Measurements from ENCODE around the gene CINP. TPM values are rescaled to one million over a fixed set of nuclear protein-coding genes. Genes with fewer than 3 reads are reported as not detected.

Gene CINP
- 70.8 and 73.9 TPM in 2 replicates for total RNA-seq (2014; rRNA removed; shearing (Covaris generic))

DNA sequence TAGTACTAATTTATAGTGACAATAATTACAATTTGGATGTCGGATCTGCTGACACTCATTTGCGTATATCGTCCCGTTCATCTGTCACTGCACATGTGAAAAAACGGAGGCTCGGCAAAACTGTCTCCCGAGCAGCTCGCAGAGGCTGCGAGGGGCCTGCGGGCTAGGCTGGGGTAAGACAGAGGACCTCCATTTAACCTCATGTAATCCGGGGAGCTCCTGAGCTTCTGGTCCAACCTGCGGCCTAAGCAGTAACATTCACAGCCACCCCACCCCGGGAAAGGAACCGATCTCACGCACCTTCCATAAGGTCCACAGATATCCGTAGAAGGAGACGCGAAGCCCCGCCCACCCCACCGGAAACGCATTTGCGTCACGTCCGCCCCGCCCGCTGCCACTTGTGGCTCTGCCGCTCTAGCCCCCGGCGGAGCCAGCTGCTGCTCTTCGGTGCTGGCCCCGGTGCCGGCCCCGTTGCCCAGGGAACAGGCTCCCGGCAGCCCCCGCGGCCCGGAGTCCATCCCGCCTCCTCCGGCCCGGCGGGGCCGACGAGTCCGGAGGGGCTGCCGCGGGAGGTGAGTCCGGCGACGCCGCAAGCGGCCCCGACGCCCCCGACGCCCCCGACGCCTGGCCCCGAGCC, at the start of gene CINP, which contains the start of gene TECPR2:
CINP (minus strand) TSS at position 346 of the 637 bp plus-strand sequence; CDS start at position 307, 39 bp downstream.
TECPR2 (plus strand) TSS at position 397 of the 637 bp plus-strand sequence. CDS start 13,781 bp downstream, outside the sequence.
- DNase-seq (ENCODE audit: low spot score) = peak; percentile 96
- in situ Hi-C loops (cut with HindIII; ENCODE audit: low sequenced_read_pairs) = no loop called here

DNA sequence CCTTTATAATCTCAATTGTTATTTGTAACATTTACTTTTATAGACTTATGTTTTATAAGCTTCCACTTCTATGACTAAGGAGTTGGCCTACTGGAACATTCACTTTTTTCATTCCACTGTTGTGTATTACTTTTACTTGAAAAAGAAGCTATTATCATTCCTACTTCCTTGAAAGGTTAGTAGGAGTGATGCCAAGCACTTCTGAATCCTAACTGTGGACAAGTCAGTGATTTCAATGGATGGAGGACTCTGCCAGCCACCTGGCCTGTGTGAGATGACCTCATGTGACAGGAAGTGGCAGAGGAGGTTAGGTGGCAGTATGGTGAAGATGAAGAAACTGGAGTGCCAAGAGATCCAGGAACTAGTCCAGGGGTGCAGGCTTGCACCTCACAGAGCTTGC, 46.0 kb upstream of the CINP start:
- in situ Hi-C loops (cut with HindIII; ENCODE audit: low sequenced_read_pairs) = no loop called here
- peak; percentile 64 for DNase-seq (ENCODE audit: low spot score)

DNA sequence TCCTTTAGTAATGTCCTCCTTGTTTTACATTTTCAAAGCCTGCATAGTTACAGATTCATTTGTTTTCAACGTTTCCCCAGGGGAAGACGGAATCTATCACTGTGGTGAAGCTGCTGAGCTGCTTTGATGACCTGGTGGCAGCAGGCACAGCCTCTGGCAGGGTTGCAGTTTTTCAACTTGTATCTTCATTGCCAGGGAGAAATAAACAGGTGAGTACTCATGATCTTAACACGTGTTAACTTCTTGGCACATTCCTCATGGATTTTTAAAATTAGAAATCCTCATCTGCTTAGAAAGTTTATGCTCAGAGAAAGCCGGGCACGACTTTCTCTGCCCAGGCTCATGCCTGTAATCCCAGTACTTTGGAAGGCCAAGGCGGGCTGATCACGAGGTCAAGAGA, 44.6 kb upstream of the CINP start:
- peak; percentile 19 for DNase-seq (ENCODE audit: low spot score)
- in situ Hi-C loops (cut with HindIII; ENCODE audit: low sequenced_read_pairs) = no loop called here

DNA sequence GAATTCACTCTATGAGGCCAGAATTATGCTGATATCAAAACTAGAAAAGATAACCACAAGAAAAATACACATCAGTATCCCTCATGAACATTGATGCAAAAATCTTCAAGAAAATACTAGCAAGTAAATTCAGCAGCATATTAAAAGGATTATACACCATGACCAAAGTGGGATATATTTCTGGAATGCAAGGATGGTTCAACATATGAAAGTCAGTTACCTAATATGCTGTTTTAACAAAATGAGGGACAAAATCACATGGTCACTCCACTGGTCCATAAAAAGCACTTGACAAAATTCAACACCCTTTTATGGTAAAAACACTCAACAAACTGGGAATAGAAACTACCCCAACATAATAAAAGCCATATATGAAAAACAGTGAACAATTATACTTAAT, 40.3 kb upstream of the CINP start:
- no peak for DNase-seq (ENCODE audit: low spot score)
- in situ Hi-C loops (cut with HindIII; ENCODE audit: low sequenced_read_pairs) = no loop called here

DNA sequence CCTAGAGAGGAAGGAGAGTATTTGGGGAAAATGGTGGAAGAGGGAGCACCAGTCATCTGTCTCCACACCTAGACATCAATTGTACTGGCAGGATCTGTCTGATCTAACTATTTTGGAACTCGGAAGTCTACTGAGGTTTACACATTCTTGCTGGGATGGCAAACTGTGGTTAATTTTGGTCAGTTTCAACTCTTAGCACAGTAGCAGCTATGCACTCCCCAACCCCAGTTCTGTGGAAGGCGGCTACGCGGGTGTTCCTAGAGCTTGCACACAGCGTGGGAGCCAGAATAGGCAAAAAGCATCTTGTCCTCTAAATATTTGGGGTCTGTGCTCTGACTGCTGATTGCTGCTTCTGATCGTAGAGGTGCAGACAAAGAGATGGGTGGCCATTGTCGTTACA, 33.8 kb upstream of the CINP start:
- no peak for DNase-seq (ENCODE audit: low spot score)
- in situ Hi-C loops (cut with HindIII; ENCODE audit: low sequenced_read_pairs) = no loop called here

DNA sequence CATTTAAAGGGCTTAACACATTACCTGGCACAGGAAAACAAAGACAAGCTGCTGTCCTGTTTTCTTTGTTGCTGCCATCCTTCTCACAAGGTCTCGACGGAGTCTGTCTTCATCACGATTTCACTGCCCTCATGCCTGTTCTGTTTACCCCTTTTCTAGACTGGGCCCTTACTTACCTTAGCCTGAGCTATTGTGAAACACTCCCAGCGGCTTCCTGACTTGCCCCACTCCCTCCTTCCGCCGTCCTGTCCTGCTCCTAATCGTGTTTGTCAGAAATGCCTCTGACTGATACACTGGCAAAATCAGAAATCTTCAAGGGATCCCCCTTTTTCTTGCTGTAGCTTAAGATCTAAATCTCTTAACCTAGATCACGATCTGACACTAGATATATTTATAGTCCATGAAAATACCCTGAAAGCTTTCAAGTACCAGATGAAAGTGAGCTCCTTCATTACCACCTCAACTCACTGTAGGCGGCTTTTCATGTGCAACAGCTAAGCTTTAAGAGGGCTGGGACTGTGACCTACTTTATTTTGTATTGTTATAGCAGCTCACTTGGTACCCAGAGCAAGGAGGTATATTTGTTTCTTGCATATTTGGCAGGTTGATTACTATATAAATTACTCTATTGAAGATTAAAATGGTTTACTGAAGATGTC, 32.2 kb upstream of the CINP start:
- in situ Hi-C loops (cut with HindIII; ENCODE audit: low sequenced_read_pairs) = no loop called here
- peak; percentile 38 for DNase-seq (ENCODE audit: low spot score)

DNA sequence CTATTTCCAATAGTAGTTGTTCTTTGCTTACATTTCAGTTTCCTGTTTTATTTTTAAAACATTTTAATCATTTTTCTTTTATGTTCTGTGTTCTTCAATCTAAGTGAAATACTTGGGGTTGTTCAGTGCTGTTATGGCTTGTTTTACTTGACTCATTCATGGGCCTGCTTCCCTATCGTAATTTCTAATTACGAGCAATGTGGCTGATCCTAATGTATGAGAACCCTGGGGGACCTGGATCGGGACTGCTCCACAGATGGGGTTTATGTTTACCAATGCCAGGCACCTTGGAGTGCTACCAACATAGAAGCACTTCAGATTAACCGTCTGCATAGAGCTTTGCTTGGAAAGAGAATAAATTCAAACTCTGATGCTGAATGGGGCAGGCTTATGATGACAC, 29.8 kb upstream of the CINP start:
- DNase-seq (ENCODE audit: low spot score) = peak; percentile 96
- in situ Hi-C loops (cut with HindIII; ENCODE audit: low sequenced_read_pairs) = no loop called here

DNA sequence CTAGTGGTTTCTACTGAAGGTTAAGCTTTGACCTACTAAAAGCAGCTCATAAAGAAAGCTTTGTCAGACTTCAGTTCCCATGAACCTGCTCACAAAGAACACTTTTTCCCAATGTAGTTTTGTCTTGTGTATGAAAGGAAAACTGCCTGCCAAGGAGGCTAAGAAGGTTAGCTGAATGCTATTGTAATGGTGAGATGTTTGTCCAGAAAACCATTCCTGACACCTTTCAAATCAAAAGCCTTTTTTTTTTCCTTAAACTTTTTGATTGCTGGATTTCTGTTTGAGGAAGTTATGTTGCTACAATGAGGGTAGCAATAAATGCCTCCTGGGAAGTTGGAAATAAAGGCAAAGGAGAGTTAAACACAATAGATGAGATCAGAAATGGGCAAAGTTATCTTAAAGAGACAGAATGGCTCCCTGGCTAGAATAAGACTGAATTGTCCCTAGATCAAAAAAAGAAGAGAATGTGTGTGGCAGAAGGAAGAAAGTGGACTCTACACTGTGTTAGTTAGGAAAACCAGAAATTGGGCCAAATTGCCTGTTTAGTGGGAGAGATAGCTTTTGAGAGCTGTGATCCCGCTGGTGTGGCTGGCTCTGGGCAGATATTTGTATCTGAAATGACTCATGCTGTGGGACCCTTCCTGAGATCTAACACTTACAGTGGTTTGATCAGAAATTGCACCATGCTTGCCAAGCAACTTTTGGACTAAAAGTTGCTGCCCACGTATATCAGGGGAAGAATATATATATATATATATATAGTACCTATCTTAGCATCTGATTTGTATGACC, 27.6 kb upstream of the CINP start:
- DNase-seq (ENCODE audit: low spot score) = no peak
- in situ Hi-C loops (cut with HindIII; ENCODE audit: low sequenced_read_pairs) = no loop called here

DNA sequence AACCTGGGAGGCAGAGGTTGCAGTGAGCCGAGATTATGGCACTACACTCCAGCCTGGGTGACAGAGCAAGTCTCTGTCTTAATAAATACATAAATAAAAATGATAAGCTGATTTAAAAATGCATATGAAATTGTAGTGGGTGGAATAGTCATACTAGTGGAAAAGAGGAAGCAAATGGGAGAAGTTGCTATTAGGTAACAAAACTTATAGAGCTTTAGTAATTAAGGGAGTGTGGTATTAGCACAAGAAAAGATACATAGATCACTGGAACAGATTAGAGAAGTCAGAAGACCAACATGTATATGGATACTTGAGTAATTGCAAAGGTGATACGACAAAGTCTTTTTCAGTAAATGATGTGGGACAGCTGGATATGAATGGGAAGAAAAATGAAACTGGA, 26.6 kb upstream of the CINP start:
- in situ Hi-C loops (cut with HindIII; ENCODE audit: low sequenced_read_pairs) = no loop called here

DNA sequence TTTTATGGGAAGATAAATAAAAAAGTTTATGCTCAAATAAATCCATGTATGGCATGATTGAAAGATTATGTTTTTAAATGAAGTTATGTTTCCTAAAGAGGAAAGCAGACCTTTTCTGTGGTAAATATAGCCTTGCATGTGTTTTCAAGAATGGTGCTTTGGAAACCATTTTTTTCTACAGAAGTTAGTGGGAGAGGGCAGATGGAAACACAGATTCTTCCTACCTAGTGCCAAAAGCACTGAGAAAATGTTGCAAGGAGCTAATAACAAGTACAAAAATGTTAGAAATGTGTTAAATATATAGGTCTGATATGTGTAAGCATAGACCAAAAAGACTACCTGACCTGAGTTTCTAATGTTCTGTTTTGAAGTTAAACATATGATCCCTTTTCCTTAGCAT, 24.4 kb upstream of the CINP start:
- in situ Hi-C loops (cut with HindIII; ENCODE audit: low sequenced_read_pairs) = no loop called here

More for the DNA sequence above, 26.6 kb upstream of the CINP start:
- DNase-seq (ENCODE audit: low spot score) = no peak

DNA sequence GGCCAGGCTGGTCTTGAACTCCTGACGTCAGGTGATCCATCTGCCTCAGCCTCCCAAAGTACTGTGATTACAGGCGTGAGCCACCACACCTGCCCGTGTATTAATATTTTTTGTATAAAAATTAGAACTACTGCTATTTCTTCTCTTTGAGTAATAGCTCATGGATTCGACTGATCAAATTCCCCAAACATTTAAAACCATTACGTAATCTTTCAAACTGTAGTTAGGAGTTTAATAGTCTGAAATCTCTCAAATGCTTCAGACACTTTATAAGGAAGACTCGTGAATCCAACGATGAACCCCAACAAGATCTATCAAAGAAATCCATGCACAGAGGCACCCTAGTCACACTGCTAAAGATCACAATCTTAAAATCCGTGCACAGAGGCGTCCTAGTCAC, 16.1 kb upstream of the CINP start:
- no peak for DNase-seq (ENCODE audit: low spot score)
- in situ Hi-C loops (cut with HindIII; ENCODE audit: low sequenced_read_pairs) = no loop called here

More for the DNA sequence above, 24.4 kb upstream of the CINP start:
- DNase-seq (ENCODE audit: low spot score) = no peak

DNA sequence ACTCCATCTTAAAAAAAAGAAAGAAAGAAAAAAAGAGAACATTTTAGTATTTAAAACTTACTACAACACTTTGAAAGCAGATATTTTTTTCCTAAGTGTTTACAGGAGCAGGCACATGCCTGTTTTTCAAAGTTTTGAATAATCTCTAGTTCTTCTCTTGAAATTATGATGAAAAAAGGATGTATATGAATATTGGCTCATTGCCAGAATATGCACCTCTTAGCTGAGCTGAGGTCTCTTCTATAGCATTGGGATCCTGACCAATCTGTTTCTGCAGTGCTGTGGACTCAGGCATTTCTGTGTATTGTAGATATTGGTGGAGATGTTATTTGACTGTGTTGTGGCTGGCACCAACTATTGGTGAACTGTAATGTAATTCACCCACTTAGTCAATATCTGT, 15.0 kb upstream of the CINP start:
- in situ Hi-C loops (cut with HindIII; ENCODE audit: low sequenced_read_pairs) = no loop called here
- no peak for DNase-seq (ENCODE audit: low spot score)

DNA sequence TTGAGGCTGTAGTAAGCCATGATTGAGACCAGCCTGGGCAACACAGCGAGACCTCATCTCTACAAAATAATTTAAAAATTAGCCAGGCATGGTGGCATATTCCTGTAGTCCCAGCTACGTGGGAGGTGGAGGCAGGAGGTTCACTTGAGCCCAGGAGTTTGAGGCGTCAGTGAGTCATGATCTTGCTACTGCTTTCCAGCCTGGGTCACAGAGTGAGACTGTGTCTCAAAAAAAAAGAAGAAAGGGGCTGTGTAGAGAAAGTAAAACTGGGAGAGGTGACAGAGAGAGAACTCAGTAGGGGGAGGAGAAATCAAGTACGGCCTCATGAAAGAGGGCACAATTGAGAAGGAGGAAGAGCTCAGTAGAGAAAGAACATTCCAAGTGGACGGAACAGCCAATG, 12.4 kb upstream of the CINP start:
- in situ Hi-C loops (cut with HindIII; ENCODE audit: low sequenced_read_pairs) = no loop called here
- no peak for DNase-seq (ENCODE audit: low spot score)

DNA sequence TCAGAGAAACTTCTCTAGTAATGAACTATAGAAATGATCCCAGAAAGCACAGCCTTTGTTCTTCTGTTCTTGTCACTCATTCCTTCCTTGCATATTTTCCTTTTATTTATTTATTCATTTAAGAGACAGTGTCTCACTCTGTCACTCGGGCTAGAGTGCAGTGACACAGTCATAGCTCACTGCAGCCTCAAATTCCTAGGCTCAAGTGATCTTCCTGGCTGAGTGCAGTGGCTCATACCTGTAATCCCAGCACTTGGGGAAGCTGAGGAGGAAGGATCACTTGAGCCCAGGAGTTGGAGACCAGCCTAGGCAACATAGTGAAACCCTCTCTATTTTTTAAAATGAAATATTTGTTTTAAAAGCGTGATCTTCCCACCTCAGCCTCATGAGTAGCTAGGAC, 11.6 kb upstream of the CINP start:
- in situ Hi-C loops (cut with HindIII; ENCODE audit: low sequenced_read_pairs) = no loop called here
- DNase-seq (ENCODE audit: low spot score) = no peak

DNA sequence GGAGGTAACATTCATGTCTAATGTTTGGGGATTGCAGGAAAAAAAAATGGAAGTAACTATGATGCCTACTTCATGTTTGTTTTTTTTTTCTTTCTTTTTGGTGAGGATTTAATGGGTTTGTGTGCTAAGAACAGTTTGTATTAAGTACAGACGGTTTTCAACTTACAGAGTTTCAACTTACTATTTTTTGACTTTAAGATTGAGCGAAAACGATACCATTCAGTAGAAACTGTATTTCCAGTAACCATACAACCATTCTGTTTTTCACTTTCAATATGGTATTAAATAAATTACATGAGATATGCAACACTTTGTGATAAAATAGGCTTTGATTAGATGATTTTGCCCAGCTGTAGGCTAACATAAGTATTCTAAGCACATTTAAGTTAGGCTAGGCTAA, 10.4 kb upstream of the CINP start:
- DNase-seq (ENCODE audit: low spot score) = no peak
- in situ Hi-C loops (cut with HindIII; ENCODE audit: low sequenced_read_pairs) = no loop called here

DNA sequence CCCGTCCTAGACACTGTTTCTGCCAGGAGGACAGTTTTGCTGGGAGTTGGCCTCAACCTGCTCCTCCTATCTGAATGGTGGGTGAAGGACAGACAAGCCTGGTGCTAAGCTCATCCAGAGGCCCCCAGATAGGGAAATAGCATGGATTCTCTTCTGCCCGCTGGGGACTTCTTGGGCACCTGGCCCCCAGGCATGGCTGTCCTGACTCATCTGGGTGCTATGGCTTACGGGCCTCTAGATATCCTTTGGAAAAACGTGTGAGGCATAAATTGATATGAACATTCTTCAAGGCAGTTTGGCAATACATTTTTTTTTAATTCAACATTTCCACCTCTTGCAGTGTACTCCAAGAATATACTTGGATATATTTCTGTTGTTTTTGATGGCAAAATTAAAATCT, 8.7 kb upstream of the CINP start:
- in situ Hi-C loops (cut with HindIII; ENCODE audit: low sequenced_read_pairs) = no loop called here
- DNase-seq (ENCODE audit: low spot score) = no peak

DNA sequence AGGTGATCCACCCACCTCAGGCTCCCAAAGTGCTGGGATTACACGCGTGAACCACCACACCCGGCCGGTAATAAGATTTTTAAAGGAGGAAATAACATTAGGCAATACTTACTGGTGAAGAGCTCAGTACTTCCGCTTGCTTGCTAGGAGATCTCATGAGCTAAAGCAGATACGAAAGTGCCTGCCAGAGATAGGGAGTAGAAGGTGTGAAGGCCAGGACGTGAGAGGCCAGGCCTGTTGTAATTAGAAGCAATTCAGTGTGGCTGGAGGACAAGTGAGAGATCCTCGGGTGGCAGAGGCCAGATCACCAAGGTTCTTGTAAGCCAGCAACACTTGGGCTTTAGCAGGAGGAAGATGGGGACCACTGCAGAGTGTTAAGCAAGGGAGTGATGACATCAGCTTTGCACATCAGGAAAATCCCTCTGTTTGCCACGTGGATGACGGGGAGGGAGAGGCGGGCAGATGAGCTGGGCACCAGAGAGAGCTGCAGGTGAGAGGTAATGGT, 7.7 kb upstream of the CINP start:
- in situ Hi-C loops (cut with HindIII; ENCODE audit: low sequenced_read_pairs) = no loop called here
- DNase-seq (ENCODE audit: low spot score) = no peak

DNA sequence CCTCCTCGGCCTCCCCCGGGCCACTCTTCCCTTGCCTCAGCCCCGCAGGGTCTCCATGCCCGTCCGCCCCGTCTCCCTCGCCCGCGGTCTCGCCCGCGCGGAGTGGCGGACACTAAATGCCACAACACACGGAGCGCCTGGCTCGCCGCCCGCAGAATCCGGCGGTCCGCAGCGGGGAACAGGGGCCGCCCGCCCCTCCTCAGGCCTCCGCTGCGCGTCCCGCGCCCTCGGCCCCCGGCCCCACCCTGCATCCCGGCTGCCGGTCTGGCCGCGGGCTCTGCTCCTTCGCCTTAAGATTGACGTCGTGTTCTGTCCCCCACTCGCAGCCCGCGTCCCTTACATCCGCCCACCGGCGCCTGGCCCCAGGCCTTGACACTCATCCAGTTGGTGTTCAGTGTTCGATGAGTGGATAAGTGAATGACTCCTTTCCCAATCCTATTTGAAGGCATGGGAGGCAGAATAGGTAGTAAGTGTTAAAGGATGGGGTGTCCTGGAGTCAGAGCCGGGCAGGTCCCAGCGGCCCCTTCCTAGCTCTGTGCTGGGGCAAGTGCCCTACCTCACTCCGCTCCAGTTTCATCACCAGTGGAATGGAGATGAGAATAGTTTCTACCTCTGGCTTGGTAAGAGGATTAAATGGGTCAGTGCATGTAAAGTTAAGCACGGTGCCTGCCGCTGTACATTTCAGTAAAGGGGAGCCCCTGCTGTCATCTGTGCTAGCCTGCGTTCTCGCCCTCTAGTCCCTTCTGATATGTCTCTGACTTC, 673 bp upstream of the CINP start:
- in situ Hi-C loops (cut with HindIII; ENCODE audit: low sequenced_read_pairs) = no loop called here
- peak; percentile 48 for DNase-seq (ENCODE audit: low spot score)

DNA sequence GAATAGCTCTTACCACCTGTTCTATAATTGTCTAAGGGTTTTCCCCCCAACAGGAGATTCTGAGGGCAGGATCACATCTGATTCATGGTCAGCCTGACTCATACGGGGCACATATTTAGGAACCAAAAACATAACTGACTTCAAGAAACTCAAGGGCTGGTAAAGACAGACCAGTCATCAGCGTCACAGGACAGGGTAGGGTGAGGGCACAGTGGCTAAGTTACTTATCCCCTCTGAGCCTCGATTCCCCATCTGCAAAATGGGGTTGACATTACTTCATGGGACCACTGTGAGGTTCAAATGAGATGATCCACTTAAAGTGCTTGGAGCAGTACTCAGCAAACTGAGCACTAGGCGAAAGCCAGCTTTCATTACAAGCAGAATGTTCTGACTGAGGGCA, 606 bp downstream of the CINP start:
- no peak for DNase-seq (ENCODE audit: low spot score)
- in situ Hi-C loops (cut with HindIII; ENCODE audit: low sequenced_read_pairs) = no loop called here
